H1 (cell line): Measurements from ENCODE around the gene ARRDC1. TPM values are rescaled to one million over a fixed set of nuclear protein-coding genes. Genes with fewer than 3 reads are reported as not detected.

Experiments used
- CTCF ChIA-PET: fragments of 300-600 bp; sonication (Branson Sonifier 250); formaldehyde crosslinking; loops from one replicate; lab custom pipeline; 2021; ENCODE audit not compliant: partially characterized antibody; lab: Charles Lee
- POLR2A ChIA-PET: fragments of 300-600 bp; sonication (Branson Sonifier 250); formaldehyde crosslinking; loops from one replicate; lab custom pipeline; 2021; ENCODE audit warnings: inconsistent platforms; ENCODE audit not compliant: partially characterized antibody; lab: Charles Lee
- DNase-seq, 2 experiments: peaks; one replicate each; pipeline versions ENCODE4 v3.0.0 to v3.0.0-alpha.2; 2010 to 2022; ENCODE audit warnings: low spot score in 2 of 2, low read depth in 1 of 2, mixed read lengths in 1 of 2
- FAIRE-seq: peaks from 2 replicates; lab custom pipeline; 2011; peaks lifted over from hg19 to GRCh38; lab: Jason Lieb, UNC
- H2AFZ ChIP-seq: 2 replicates; pipeline ENCODE4 v1.8.1; 2012; ENCODE audit warnings: low read length, inconsistent platforms
- H2AK5ac ChIP-seq: 2 replicates; pipeline ENCODE4 v1.6.1; 2013; ENCODE audit warnings: low read depth, low read length
- H2BK120ac ChIP-seq: replicated peaks from 2 replicates; pipeline ENCODE3; 2013; ENCODE audit warnings: low read depth, low read length, inconsistent platforms
- H2BK12ac ChIP-seq: 2 replicates; pipeline ENCODE4 v1.6.1; 2013; ENCODE audit warnings: low read depth, low read length
- H2BK15ac ChIP-seq: 2 replicates; pipeline ENCODE4 v1.6.1; 2013; ENCODE audit warnings: low read length
- H2BK20ac ChIP-seq: 2 replicates; pipeline ENCODE4 v1.6.1; 2013; ENCODE audit warnings: low read length
- H2BK5ac ChIP-seq: 2 replicates; pipeline ENCODE4 v1.6.1; 2013; ENCODE audit warnings: low read depth, low read length
- H3K14ac ChIP-seq: 2 replicates; pipeline ENCODE4 v1.6.1; 2013; ENCODE audit warnings: inconsistent platforms; ENCODE audit not compliant: insufficient read length
- H3K18ac ChIP-seq: 2 replicates; pipeline ENCODE4 v1.6.1; 2013; ENCODE audit warnings: low read length; ENCODE audit errors: extremely low read depth
- H3K23ac ChIP-seq: 2 replicates; pipeline ENCODE4 v1.6.1; 2013; ENCODE audit warnings: inconsistent platforms; ENCODE audit not compliant: insufficient read length
- H3K23me2 ChIP-seq: 2 replicates; pipeline ENCODE4 v1.6.1; 2013; ENCODE audit warnings: low read depth, low read length
- H3K27ac ChIP-seq: 2 replicates; pipeline ENCODE4 v1.6.1; 2011; ENCODE audit warnings: low read depth, low read length, inconsistent platforms
- H3K27me3 ChIP-seq, 4 experiments: replicated peaks in 1 of 4; 1 replicate in 1 of 4; 2 replicates in 3 of 4; pipeline versions ENCODE4 v1.6.1 to v1.8.1; 2011 to 2013; ENCODE audit warnings: low read length in 3 of 4, mild to moderate bottlenecking in 3 of 4, inconsistent platforms in 2 of 4, mixed read lengths in 2 of 4, moderate library complexity in 1 of 4; ENCODE audit not compliant: control insufficient read depth in 3 of 4, insufficient read depth in 3 of 4; ENCODE audit errors: extremely low read depth in 1 of 4
- H3K36me3 ChIP-seq, 4 experiments: 2 replicates each; pipeline versions ENCODE4 v1.6.1 to v1.8.1; 2011 to 2013; ENCODE audit warnings: mild to moderate bottlenecking in 4 of 4, low read length in 3 of 4, moderate library complexity in 2 of 4, control low read depth in 1 of 4, inconsistent platforms in 1 of 4; ENCODE audit not compliant: insufficient read depth in 4 of 4, control insufficient read depth in 2 of 4
- H3K4ac ChIP-seq: replicated peaks from 2 replicates; pipeline ENCODE3; 2013; ENCODE audit warnings: low read length, low read depth, mixed read lengths, inconsistent platforms; ENCODE audit not compliant: insufficient read length
- H3K4me1 ChIP-seq, 4 experiments: replicated peaks in 1 of 4; 1 replicate in 1 of 4; 2 replicates in 3 of 4; pipeline versions ENCODE4 v1.6.1 to v1.8.1; 2011 to 2013; ENCODE audit warnings: low read length in 3 of 4, inconsistent platforms in 2 of 4, mixed read lengths in 1 of 4; ENCODE audit not compliant: insufficient read depth in 4 of 4, control insufficient read depth in 3 of 4
- H3K4me2 ChIP-seq, 2 experiments: 2 replicates each; pipeline versions ENCODE4 v1.6.1 to v1.8.1; 2011 to 2013; ENCODE audit warnings: low read depth in 2 of 2, low read length in 2 of 2, control low read depth in 1 of 2, inconsistent platforms in 1 of 2, mild to moderate bottlenecking in 1 of 2; ENCODE audit not compliant: insufficient read depth in 1 of 2
- H3K4me3 ChIP-seq, 4 experiments: fragments of 200-600, 300-600 bp in 1 of 4; sonication (generic), shearing (Covaris generic), sonication (Bioruptor Twin) in 1 of 4; 2 replicates each; pipeline versions ENCODE4 v1.5.1 to v1.8.1; 2011 to 2016; ENCODE audit warnings: low read length in 4 of 4, low read depth in 3 of 4, control low read depth in 2 of 4, inconsistent platforms in 2 of 4, mild to moderate bottlenecking in 2 of 4, mixed read lengths in 1 of 4, moderate library complexity in 1 of 4; ENCODE audit not compliant: insufficient read depth in 2 of 4; ENCODE audit errors: extremely low read depth in 1 of 4
- H3K56ac ChIP-seq: replicated peaks from 2 replicates; pipeline ENCODE3; 2013; ENCODE audit warnings: low read depth, mild to moderate bottlenecking, mixed read lengths, low read length, inconsistent platforms; ENCODE audit not compliant: insufficient read length
- H3K79me1 ChIP-seq: 2 replicates; pipeline ENCODE4 v1.6.1; 2013; ENCODE audit warnings: low read depth, low read length, control low read depth
- H3K79me2 ChIP-seq, 2 experiments: 2 replicates each; pipeline versions ENCODE4 v1.6.1 to v1.8.1; 2012 to 2013; ENCODE audit warnings: low read length in 2 of 2, mild to moderate bottlenecking in 2 of 2, inconsistent platforms in 1 of 2; ENCODE audit not compliant: insufficient read depth in 2 of 2, control insufficient read depth in 1 of 2
- H3K9ac ChIP-seq, 4 experiments: replicated peaks in 1 of 4; 1 replicate in 1 of 4; 2 replicates in 3 of 4; pipeline versions ENCODE4 v1.6.1 to v1.8.1; 2011 to 2013; ENCODE audit warnings: low read depth in 3 of 4, low read length in 3 of 4, control low read depth in 2 of 4, mild to moderate bottlenecking in 2 of 4, moderate library complexity in 2 of 4, inconsistent platforms in 1 of 4; ENCODE audit errors: extremely low read depth in 1 of 4
- H3K9me3 ChIP-seq, 2 experiments: 2 replicates each; pipeline versions ENCODE4 v1.6.1 to v1.8.1; 2012 to 2013; ENCODE audit warnings: mild to moderate bottlenecking in 2 of 2, moderate library complexity in 2 of 2, control low read depth in 1 of 2, inconsistent platforms in 1 of 2, low read depth in 1 of 2, low read length in 1 of 2, mixed read lengths in 1 of 2; ENCODE audit not compliant: insufficient read depth in 2 of 2
- H4K20me1 ChIP-seq, 2 experiments: replicated peaks in 1 of 2; 2 replicates each; pipeline versions ENCODE3 to v1.8.1; 2011 to 2013; ENCODE audit warnings: inconsistent platforms in 2 of 2, low read length in 2 of 2, mild to moderate bottlenecking in 1 of 2; ENCODE audit not compliant: insufficient read depth in 2 of 2, control insufficient read depth in 1 of 2
- H4K5ac ChIP-seq: 2 replicates; pipeline ENCODE4 v1.6.1; 2013; ENCODE audit warnings: low read length, low read depth, mixed read lengths, inconsistent platforms; ENCODE audit not compliant: insufficient read length
- H4K8ac ChIP-seq: 2 replicates; pipeline ENCODE4 v1.8.0; 2013; ENCODE audit warnings: mild to moderate bottlenecking, moderate library complexity, low read length, inconsistent platforms; ENCODE audit not compliant: insufficient read depth; ENCODE audit errors: extremely low read depth
- H4K91ac ChIP-seq: replicated peaks from 2 replicates; pipeline ENCODE3; 2013; ENCODE audit warnings: low read length, mixed read lengths, inconsistent platforms; ENCODE audit not compliant: insufficient read length
- BCL11A ChIP-seq, 2 experiments: IDR thresholded peaks; one replicate each; pipeline ENCODE4 v1.6.1; 2011; ENCODE audit warnings: low read depth in 2 of 2, low read length in 2 of 2, mild to moderate bottlenecking in 2 of 2
- CHD2 ChIP-seq: IDR thresholded peaks from 2 replicates; pipeline ENCODE4 v1.6.1; 2012; ENCODE audit warnings: low read length, improper control_type of control experiment
- EZH2 ChIP-seq: fragments of 200-600 bp; sonication (generic); IDR thresholded peaks from 2 replicates; pipeline ENCODE4 v1.7.1; 2012; ENCODE audit warnings: low read depth, mild to moderate bottlenecking, moderate library complexity, low read length, inconsistent platforms; ENCODE audit not compliant: severe bottlenecking
- NANOG ChIP-seq: IDR thresholded peaks from 2 replicates; pipeline ENCODE4 v1.6.1; 2011; ENCODE audit warnings: low read length, low read depth, mild to moderate bottlenecking, inconsistent platforms; ENCODE audit not compliant: insufficient read depth, poor library complexity, severe bottlenecking
- TAF1 ChIP-seq: IDR thresholded peaks from 2 replicates; pipeline ENCODE4 v1.6.1; 2011; ENCODE audit warnings: mild to moderate bottlenecking, low read depth, low read length
- USF2 ChIP-seq: IDR thresholded peaks from 2 replicates; pipeline ENCODE4 v1.6.1; 2011; ENCODE audit warnings: low read length, improper control_type of control experiment
- WGBS, 2 experiments: shearing (Covaris generic) in 1 of 2; methylation state at CpG; one replicate each; pipeline versions ENCODE4 v1.1.6 to v1.1.7; 2013 to 2015; ENCODE audit warnings: low lambda C conversion rate in 2 of 2, mixed read lengths in 2 of 2, inconsistent platforms in 1 of 2, low coverage in 1 of 2, missing lambda C conversion rate in 1 of 2; ENCODE audit not compliant: insufficient replicate concordance in 2 of 2, insufficient coverage in 1 of 2, insufficient read length in 1 of 2; ENCODE audit errors: extremely low coverage in 1 of 2, missing lambda C conversion rate in 1 of 2; 5-methylcytosine and 5-hydroxymethylcytosine counted together
- polyA plus RNA-seq, 7 experiments: library from polyadenylated mRNA; depleted of rRNA in 3 of 7; stranded (reverse) in 5 of 7; unstranded in 2 of 7; fragments of >200 nt in 5 of 7; fragments of 200-250 nt in 2 of 7; gene quantifications; 1 replicate in 5 of 7; 2 replicates in 1 of 7; 4 replicates in 1 of 7; pipeline versions ENCODE4 v1.2.1 to v1.2.3, GENCODE V29; 2011 to 2013; ENCODE audit warnings: missing spikeins in 2 of 7, mixed read lengths in 2 of 7
- total RNA-seq: library from RNA; stranded (reverse); fragmentation: NEBNext Ultra II Directional; extraction: Animal tissue kit (Norgen Biotek cat#: 25700); gene quantifications from 2 replicates; pipeline ENCODE4 v1.2.1, GENCODE V29; 2021

ARRDC1 gene
- total and polyA plus RNA-seq, 2 of the 8 experiments (the other 6 are each of a cell fraction or from before 2014, with no cell fraction given) = 22.0 to 58.4 TPM

GRCh38 chr9:137660144-137660543 is 54.7 kb downstream of the ARRDC1 start:
- H4K5ac ChIP-seq = no peak overlapping the region
- POLR2A ChIA-PET = interaction anchor here (0.9 to 1.5 kb wide), 3 partner anchors 19 to 50 kb away, joined by 3 read pairs; no protein-coding TSS in a partner anchor
- FAIRE-seq (no peak), DNase-seq (no peak)
- WGBS, 2 experiments = 93% methylated on average over 4 of the region's 4 CpGs; no CpG with 5 or more reads in 1 of the 2 experiments
- peaks cover 2% of the 10 kb centered on the region; the same call in 1 of the 2 replicates for H3K23me2 ChIP-seq
- TF ChIP-seq CHD2 (no peak), BCL11A (IDR thresholded peaks at IDR 0.05; ENCODE audit: low read depth in 2 of 2, low read length in 2 of 2) (no peak), NANOG (no peak), USF2 (no peak), TAF1 (no peak), EZH2 (no peak)
- no peak overlapping the region for H3K27ac ChIP-seq
- peaks cover 3 to 94% of the 10 kb centered on the region in 2 experiments; a peak in 3 of 4 replicates for H3K79me2 ChIP-seq
- no peak overlapping the region for H3K56ac ChIP-seq
- no peak overlapping the region for H3K23ac ChIP-seq
- H2AK5ac ChIP-seq = no peak overlapping the region
- H3K27me3 ChIP-seq = no peaks in the 10 kb centered on the region
- no peak overlapping the region for H4K8ac ChIP-seq
- H4K20me1 ChIP-seq = peaks cover 0 to 9% of the 10 kb centered on the region in 2 experiments
- no peak overlapping the region for H2AFZ ChIP-seq
- H3K4me3 ChIP-seq = no peak overlapping the region
- H3K14ac ChIP-seq = no peak overlapping the region
- no peak overlapping the region; the same call in 1 of the 2 replicates for H3K18ac ChIP-seq
- H2BK15ac ChIP-seq = no peak overlapping the region
- H2BK5ac ChIP-seq = no peak overlapping the region
- no peak overlapping the region for H3K4me2 ChIP-seq
- H3K36me3 ChIP-seq = no peaks in the 10 kb centered on the region
- no peak overlapping the region for H2BK120ac ChIP-seq
- H3K9ac ChIP-seq = no peak overlapping the region
- peaks cover under 1 to 21% (median 14%) of the 10 kb centered on the region in 4 experiments for H3K4me1 ChIP-seq
- no peak overlapping the region for H2BK20ac ChIP-seq
- CTCF ChIA-PET = interaction anchor here (1.3 to 1.5 kb wide), 2 partner anchors 13 to 19 kb away, joined by 4 to 5 read pairs; no protein-coding TSS in a partner anchor
- H4K91ac ChIP-seq = no peak overlapping the region
- no peaks in the 10 kb centered on the region for H3K9me3 ChIP-seq
- peaks cover 7% of the 10 kb centered on the region; the same call in 1 of the 2 replicates for H3K79me1 ChIP-seq
- no peak overlapping the region for H3K4ac ChIP-seq
- no peak overlapping the region for H2BK12ac ChIP-seq
